Measurements from ENCODE around the gene DOP1B.
"Not testable (repeated sequence)": the region's sequence is repeated elsewhere in the genome, so short reads cannot be mapped to it uniquely, and the experiment has no call there.

The DOP1B gene

DNA sequence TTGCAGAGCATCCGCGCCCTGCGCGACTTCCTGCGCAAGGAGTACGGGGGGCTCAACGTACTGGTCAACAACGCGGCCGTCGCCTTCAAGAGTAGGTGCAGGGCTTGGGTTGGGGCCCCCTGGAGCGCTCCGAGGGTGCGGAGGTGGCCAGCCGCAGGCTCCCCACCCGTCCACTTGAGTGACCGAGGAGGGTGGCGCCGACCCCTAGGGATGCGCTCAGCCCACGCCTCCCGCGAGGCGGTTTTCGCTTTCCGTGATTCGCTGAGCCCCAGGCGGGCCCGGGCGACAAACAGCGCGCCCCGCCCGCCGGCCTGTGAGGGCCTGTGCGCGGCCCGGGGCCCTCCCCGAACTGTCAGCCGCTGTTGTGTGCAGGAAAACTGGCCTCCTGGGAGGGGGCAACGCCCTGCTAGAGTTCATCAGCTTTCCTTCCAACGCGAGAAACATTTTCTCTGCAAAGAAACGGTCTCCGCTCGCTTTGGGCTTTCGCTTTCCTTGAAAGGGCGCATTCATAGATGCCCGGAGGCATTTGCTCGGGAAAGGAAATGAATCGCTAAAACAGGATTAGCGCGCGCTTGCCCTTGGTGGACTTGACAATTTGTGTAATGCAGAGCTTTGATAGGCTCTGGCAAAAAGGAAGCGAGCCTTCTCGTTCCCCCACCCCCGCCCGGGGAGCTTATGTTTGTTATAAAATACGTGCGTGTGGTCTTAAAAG, 21.1 kb upstream of the DOP1B start:
- in situ Hi-C loops (cut with HindIII; ENCODE audit: low sequenced_read_pairs), result no loop called here

DNA sequence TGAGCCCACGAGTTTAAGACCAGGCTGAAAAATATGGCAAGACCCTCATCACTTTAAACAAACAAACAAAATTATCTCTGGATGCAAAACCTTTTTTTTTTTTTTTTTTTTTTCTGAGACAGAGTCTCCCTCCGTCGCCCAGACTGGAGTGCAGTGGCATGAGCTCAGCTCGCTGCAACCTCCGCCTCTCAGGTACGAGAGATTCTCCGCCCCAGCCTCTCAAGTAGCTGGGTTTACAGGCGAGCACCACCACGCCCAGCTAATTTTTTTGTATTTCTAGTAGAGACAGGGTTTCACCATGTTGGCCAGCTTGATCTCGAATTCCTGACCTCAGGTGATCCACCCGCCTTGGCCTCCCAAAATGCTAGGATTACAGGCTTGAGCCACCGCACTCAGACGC, 16.8 kb upstream of the DOP1B start:
- in situ Hi-C loops (cut with HindIII; ENCODE audit: low sequenced_read_pairs), result not testable (repeated sequence)

DNA sequence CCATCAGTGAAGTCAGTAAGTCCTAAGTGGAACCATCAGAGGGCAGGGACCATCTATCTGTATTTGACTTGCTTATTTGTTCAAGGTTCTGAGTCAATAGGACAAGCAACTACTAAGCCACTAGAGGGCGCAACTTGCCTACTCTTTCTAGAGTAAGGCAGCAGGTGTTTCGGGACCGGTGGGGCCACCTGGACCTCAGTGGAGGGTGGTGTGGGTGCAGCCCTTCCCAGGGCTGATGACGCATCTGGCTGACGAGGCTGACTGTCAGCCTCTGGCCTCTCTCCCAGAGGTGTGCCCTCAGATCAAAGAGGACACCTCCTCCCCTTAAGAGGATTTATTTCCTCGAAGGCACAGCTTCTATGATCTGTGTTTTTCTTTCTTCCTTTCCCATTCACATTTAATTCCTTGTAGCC, 15.1 kb upstream of the DOP1B start:
- in situ Hi-C loops (cut with HindIII; ENCODE audit: low sequenced_read_pairs), result no loop called here

DNA sequence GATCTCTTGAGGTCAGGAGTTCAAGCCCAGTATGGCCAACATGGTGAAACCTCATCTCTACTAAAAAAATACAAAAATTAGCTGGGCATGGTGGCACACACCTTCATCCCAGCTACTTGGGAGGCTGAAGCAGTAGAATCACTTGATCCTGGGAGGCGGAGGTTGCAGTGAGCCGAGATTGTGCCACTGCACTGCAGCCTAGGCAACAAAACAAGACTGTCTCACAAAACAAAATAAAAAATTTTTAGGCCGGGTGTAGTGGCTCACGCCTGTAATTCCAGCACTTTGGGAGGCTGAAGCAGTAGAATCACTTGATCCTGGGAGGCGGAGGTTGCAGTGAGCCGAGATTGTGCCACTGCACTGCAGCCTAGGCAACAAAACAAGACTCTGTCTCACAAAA, 12.4 kb upstream of the DOP1B start:
- in situ Hi-C loops (cut with HindIII; ENCODE audit: low sequenced_read_pairs), result not testable (repeated sequence)

DNA sequence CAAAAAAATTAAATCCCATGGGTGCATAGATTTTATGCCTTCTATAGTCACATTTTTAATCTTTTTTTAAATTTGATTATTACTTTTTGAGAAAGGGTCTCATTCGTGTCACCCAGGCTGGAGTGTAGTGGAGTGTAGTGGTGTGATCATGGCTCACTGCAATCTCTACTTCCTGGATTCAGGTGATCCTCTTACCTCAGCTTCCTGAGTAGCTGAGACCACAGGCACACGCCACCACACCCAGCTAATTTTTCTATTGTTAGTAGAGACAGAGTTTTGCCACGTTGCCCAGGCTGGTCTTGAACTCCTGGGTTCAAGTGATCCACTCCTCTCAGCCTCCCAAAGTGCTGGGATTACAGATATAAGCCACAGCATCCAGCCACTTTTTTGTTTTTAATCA, 11.4 kb upstream of the DOP1B start:
- in situ Hi-C loops (cut with HindIII; ENCODE audit: low sequenced_read_pairs), result no loop called here

DNA sequence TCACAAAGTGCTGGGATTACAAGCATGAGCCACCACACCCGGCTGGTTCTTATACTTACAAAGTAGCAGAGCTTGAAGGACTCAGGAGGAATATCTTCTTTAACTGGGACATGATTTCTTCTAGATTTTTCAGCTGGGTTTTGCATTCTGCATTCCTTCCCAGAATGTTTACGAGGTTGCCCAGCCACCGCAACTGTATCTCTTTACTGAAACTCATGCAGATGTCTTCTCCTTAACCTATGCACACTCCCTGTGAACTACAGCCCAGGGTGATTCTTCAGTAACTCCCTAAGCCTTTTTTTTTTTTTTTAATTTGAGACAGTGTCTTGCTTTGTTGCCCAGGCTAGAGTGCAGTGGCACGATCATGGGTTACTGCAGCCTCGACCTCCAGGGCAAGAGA, 8.7 kb upstream of the DOP1B start:
- in situ Hi-C loops (cut with HindIII; ENCODE audit: low sequenced_read_pairs), result no loop called here

DNA sequence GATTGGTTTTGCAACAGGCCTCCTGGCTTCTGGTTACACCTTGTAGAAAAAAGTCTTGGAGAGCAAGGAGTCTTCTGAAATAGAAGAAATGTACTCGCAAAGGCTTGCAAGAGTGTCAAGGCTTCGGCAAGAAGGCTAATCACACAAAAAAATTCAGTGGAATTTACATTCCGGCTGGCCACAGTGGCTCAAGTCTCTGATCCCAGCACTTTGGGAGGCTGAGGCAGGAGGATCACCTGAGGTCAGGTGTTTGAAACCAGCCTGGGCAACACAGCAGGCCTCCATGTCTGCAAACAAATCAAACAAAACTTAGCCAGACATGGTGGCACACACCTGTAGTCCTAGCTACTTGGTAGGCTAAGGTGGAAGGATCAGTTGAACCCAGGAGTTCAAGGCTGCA, 7.7 kb upstream of the DOP1B start:
- in situ Hi-C loops (cut with HindIII; ENCODE audit: low sequenced_read_pairs), result no loop called here

DNA sequence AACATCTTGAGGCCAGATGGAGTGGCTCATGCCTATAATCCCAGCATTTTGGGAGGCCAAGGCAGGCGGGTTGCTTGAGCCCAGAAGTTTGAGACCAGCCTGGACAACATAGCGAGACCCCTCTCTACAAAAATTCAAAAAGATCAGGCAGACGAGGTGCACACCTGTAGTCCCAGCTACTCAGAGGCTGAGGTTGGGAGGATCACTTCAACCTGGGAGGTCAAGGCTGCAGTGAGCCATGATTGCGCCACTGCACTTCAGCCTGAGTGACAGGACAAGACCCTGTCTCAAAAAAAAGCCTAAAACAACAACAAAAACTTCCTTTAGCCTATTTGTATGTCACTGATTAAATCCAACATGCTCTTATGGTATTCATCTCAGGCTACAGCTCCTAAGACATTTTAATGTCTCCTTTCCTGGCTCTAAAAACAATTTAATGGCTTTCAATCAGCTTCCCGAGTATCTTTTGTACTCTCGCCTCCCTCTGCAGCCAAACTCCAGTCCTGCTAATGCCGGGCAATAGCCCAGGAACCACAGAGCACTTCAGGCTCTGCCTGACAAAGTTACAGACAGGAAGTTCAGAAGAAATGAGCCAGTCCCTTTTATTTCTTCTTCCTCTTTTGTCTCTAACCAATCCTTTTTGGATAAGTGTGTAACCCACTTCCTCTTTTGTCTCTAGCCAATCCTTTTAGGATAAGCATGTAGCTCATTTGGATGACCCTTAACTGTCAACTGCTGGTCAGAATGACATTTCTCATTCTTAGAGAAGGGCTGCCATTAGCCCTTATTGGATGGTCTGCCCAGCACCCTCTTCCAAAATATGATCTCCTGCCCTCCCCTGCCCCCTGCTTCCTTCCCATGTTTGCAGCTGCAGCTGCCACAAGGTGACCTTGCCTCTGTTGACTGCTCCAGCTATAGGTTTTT, 6.6 kb upstream of the DOP1B start:
- in situ Hi-C loops (cut with HindIII; ENCODE audit: low sequenced_read_pairs), result no loop called here

DNA sequence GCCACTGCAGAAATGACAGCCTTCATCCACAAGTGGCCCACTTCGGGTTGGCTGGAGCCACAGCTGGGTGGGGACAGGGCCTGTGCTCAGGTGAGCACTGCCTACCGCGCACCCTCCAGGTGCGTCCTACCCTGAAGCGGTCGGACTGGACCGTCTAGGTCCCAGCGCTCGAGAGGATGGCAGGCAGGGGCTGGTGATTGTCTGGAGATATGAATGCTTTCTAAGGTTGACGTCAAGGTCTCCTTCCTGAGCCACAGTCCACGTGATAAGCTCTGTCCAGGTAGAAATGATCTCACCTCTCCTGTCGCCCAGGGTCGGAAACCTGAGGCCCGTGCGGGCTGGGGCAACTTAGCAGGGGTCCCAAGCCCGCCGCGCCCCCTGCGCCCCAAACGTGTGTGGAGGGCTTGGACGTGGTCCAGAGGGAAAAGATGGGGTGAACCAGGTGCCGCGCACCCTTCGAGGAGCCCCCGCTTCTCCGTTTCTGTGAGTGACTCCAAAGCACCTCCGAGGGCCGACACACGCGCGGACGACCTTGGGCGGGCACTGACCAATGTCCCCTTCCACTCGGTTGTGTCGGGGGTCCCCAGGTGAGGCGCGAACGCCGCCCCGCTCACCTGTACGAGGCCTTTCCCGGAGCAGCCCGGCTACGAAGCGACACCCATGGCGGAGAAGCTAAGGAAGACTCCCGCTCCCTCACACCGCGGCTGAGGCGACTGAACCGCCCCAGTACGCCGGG, 853 bp upstream of the DOP1B start:
- in situ Hi-C loops (cut with HindIII; ENCODE audit: low sequenced_read_pairs), result no loop called here

DNA sequence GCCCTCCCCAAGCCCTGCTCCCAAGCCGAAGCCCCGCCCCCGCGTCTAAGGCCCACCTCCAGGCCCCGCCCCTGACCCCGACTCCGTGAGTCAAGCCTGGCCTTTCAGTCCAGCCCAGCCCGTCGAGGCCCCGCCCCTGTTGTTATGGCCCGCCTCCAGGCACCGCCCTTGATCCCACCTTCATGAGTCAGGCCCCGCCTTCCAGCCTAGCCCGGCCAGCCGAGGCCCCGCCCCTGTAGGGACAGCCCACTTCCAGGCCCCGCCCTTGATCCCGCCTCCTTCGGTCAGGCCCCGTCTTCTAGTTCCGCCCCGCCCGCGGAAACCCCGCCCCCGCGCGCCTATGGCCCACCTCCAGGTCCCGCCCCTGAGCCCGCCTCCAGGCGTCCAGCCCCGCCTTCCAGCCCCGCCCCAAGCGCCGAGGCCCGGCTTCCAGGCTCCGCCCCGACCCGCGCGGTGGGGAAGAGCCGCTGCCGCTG, 247 bp upstream of the DOP1B start:
- in situ Hi-C loops (cut with HindIII; ENCODE audit: low sequenced_read_pairs), result no loop called here

DNA sequence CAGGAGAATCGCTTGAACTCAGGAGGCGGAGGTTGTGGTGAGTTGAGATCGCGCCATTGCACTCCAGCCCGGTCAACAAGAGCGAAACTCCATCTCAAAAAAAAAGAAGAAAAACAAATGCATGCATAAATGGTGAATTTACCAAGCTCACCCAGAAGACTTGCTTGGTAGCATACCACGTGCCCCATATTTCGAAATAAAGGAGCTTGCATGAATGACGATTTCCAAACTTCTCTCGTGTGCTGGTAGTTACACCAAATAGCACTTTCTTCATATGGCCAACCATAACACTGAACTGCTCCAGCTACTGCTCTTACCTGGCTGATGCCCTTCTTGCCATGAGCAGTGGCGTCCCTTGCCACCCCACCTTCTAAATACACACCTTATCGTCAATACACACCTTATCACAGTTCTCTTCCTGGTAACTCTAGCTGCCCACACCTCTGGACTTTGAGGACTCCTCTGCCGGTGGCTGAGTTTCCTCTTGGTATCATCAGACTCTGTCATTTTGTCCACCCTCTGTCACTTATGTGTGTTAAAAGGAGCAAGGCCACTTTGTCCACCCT, 2.8 kb downstream of the DOP1B start:
- in situ Hi-C loops (cut with HindIII; ENCODE audit: low sequenced_read_pairs), result no loop called here

DNA sequence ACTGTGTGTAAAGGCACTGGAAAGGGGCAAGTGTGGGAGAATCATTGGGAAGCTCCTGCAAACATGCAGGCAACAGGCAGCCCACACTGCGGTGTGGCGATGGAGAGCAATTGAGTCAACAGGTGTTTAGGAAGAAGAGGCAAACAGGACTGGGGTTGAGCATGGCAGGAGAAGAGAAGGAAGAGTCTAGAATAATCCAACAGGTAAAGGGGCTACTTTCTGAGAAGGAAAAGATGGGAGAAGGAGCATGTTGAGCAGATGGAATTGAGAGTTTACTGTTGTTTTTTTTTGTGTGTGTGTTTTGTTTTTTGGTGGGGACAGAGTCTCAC, 4.2 kb downstream of the DOP1B start:
- in situ Hi-C loops (cut with HindIII; ENCODE audit: low sequenced_read_pairs), result no loop called here

DNA sequence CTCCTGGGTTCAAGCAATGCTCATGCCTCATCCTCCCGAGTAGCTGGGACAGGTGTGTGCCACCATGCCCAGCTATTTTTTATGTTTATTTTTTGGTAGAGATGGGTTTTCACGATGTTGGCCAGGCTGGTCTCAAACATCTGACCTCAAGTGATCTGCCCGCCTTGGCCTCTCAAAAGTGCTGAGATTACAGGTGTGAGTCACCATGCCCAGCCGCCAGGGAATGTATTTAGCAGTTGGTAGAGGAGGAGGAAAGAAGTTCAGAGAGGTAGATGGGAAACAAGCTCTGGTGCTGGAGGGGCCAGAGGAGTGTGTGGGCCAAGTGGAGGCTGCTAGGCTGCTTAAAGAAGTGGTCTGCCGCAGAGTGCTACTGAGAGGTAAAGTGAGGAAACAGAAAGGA, 6.0 kb downstream of the DOP1B start:
- in situ Hi-C loops (cut with HindIII; ENCODE audit: low sequenced_read_pairs), result no loop called here

DNA sequence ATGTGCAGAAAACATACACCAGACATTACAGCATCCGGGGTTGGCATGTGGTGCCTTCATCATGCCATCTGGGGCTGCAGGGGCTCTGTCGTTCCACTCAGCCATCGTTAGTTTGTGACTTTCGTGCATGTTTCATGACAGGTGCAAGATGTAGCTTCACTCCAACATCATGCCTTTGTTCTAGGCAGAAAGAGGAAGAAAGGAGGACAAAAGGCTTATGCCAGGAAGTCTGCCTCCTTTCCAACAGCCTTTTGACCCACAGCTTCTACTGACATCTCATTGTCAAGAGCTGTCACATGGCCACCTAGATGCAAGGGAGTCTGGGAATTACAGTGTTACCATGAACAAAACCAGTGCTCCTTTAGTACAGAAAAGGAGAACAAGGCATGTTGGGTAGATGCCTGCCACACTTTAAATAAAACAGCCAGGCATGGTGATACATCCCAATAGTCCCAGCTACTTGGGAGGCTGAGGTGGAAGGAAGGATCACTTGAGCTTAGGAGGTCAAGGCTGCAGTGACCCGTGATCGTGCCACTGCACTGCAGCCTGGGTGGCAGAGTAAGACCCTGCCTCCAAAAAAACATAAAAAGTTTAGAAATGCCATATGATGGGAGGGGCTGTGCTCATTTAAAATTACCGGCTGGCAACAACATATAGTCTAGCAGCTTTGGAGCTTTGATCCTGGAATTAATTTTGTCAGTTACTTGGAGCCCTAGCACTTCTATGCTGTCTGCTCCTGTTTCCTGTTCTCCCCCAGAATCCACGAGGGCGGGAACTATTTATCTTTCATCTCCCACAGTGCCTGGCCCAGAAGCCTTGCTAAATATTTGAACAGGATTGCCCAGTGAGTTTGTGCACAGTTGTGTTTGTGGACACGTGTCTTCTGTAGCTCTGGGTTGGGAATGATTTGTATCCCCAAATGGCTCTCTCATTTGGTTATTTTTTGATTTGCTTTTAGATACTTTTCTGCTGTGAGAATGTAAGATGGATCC, 7.4 kb downstream of the DOP1B start:
- in situ Hi-C loops (cut with HindIII; ENCODE audit: low sequenced_read_pairs), result no loop called here

DNA sequence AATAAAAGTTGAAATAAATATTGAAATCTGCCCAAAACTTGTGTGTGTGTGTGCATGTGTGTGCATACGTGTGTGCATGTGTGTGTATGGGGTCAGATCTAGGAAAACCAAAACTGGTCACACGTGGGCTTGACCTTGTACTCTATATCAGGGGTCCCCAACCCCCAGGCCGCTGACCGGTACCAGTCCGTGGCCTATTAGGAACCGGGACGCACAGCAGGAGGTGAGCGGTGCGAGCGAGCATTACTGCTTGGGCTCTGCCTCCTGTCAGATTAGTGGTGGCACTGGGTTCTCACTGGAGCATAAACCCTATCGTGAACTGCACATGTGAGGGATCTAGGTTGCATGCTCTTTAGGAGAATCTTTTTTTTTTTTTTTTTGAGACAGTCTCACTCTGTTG, 8.7 kb downstream of the DOP1B start:
- in situ Hi-C loops (cut with HindIII; ENCODE audit: low sequenced_read_pairs), result no loop called here

DNA sequence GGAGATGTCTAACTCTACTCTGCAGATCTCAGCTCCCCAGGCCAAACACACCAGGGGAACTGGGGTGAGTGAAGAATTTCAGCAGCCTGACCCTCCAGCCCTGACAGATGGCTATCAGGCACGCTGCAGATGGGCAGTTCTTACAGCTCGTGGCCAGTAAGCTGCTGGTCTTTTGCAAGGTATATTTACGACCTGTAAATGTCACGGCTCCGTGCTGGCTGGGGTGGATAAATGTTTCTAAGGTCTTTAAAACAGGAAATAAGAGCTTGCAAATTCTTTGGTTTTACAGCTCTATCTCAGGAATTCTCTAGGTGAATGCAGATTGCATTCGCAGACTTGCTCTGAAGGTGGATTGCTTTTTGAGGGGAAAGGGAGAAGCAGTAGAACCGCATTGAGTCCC, 10.1 kb downstream of the DOP1B start:
- in situ Hi-C loops (cut with HindIII; ENCODE audit: low sequenced_read_pairs), result no loop called here

DNA sequence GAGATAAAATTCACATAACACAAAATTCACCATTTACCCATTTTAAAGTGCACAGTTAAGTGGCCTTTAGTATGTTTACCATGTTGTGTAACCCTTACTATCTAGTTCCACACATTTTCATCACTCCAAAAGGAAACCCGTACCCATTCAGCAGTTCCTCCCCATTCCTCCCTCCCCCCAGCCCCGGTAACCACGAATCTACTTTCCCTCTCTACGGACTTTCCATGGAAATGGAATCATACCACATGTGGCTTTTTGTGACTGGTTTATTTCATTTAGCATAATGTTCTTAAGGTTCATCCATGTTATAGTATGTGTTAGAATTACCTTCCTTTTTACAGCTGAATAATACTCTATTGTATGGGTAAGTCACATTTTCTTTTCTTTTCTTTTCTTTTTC, 10.9 kb downstream of the DOP1B start:
- in situ Hi-C loops (cut with HindIII; ENCODE audit: low sequenced_read_pairs), result no loop called here

DNA sequence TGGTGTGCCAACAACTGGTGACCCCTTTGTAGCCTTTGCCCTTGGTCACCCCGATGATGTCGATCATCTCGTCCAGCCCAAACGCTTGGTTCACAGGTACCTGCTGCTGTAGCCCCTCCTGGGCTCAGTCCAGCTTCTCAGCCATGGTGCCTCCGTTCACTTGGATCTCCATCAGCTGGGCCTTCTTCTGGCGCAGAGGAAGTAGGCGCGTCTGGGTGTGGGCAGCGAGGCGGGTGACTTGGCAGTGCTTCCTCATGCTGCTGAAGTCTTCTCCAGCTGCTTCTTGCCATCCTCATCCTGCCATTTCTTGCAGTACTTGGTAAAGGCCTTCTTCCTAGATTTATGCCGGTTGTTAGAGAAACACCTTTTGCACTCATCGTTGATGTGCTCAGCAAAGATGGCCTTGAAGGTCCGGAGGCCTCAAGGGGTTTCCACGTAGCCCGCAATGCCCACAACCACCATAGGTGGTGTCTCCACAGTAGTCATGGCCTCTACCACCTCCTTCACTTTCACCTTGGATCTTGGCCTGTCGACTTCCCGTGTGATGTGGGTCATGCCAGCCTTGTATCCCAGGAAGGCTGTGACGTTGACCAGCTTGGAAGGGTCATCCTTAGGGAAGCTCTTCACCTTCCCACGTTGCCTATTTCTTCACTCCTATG, 13.0 kb downstream of the DOP1B start:
- in situ Hi-C loops (cut with HindIII; ENCODE audit: low sequenced_read_pairs), result no loop called here

DNA sequence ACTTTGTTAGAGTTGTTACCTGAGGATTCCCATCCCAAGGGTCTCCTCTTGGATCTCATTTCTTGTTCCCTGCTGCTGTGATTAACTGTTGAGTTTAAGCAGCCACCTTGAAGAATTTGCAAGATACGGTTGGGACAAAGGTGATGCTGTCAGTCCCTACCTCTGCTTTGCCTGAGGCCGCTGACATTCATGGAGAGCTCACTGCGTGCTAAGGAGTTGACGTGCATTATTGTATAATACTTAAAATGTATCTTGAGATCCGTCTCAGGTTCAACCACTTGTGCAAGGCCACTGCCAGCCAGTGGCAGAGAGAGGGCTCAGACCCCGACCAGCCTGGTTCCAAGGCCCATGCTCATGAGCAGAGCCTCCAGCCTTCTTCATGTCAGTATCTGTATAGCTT, 14.2 kb downstream of the DOP1B start:
- in situ Hi-C loops (cut with HindIII; ENCODE audit: low sequenced_read_pairs), result no loop called here

DNA sequence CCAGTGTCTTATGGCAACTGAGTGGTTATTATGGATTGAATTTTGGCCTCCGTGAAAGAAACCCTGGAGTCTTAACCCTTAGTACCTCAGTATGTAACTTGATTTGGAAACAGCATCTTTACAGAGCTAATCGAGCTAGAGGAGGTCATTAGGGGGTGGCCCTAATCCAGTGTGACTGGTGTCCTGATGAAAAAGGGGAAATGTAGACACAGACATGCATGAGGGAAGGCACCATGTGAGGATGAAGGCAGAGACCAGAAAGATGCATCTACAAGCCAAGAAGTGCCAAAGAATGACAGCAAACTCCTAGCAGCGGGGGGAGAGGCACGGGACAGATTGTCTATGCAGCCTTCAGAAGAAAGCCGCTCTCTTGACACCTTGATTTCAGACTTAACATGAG, 14.7 kb downstream of the DOP1B start:
- in situ Hi-C loops (cut with HindIII; ENCODE audit: low sequenced_read_pairs), result no loop called here

All from DLD1 (cell line).